GM11168 (cell line): ENCODE data around the gene ATAD3C.
"Not testable (repeated sequence)": the region's sequence is repeated elsewhere in the genome, so short reads cannot be mapped to it uniquely, and the experiment has no call there.

Experiments used
- in situ Hi-C: fragments of 300-500 bp; cut with MboI; formaldehyde crosslinking; loops from one replicate; pipeline ENCODE4 v1.12.0; 2022; ENCODE audit warnings: low sequenced_read_pairs; ENCODE audit not compliant: unreplicated experiment

The ATAD3C gene

GRCh38 chr1:1449099-1449739 is at the start of gene ATAD3C:
TSS of gene ATAD3C (plus strand) at chr1:1449689. CDS start at chr1:1450684, 995 bp downstream.
- in situ Hi-C loops, result loop anchor here (5.0 kb wide), 1 partner anchor 48 kb away; no protein-coding TSS in a partner anchor

GRCh38 chr1:1399872-1400575 is 49.5 kb upstream of the ATAD3C start:
- in situ Hi-C loops, result no loop called here

GRCh38 chr1:1400576-1401456 is 48.7 kb upstream of the ATAD3C start:
- in situ Hi-C loops, result no loop called here

- in situ Hi-C loops, result no loop called here
Measured at GRCh38 chr1:1401457-1402010, 48.0 kb upstream of the ATAD3C start.

GRCh38 chr1:1402072-1402900 is 47.2 kb upstream of the ATAD3C start:
- in situ Hi-C loops, result no loop called here

- in situ Hi-C loops, result not testable (repeated sequence)
Measured at GRCh38 chr1:1402901-1403392, 46.5 kb upstream of the ATAD3C start.

- in situ Hi-C loops, result no loop called here
Measured at GRCh38 chr1:1403653-1404052, 45.8 kb upstream of the ATAD3C start.

- in situ Hi-C loops, result no loop called here
Measured at GRCh38 chr1:1406101-1406820, 43.2 kb upstream of the ATAD3C start.

- in situ Hi-C loops, result no loop called here
Measured at GRCh38 chr1:1406821-1407635, 42.5 kb upstream of the ATAD3C start, which contains the start of gene MRPL20. TSS of gene MRPL20 (minus strand) at chr1:1407293. CDS start at chr1:1407217, 76 bp downstream.

GRCh38 chr1:1407636-1408318 is 41.7 kb upstream of the ATAD3C start:
- in situ Hi-C loops, result no loop called here

- in situ Hi-C loops, result not testable (repeated sequence)
Measured at GRCh38 chr1:1410238-1410637, 39.3 kb upstream of the ATAD3C start.

- in situ Hi-C loops, result no loop called here
Measured at GRCh38 chr1:1411626-1412025, 37.9 kb upstream of the ATAD3C start.

- in situ Hi-C loops, result not testable (repeated sequence)
Measured at GRCh38 chr1:1412311-1412902, 37.1 kb upstream of the ATAD3C start.

- in situ Hi-C loops, result no loop called here
Measured at GRCh38 chr1:1415751-1416150, 33.7 kb upstream of the ATAD3C start.

GRCh38 chr1:1417396-1417795 is 32.1 kb upstream of the ATAD3C start:
- in situ Hi-C loops, result not testable (repeated sequence)

GRCh38 chr1:1417825-1418463 is 31.5 kb upstream of the ATAD3C start:
- in situ Hi-C loops, result not testable (repeated sequence)
